SK-N-SH (cell line): Measurements from ENCODE around the gene CUX1. TPM values are rescaled to one million over a fixed set of nuclear protein-coding genes. Genes with fewer than 3 reads are reported as not detected.

Experiments used
- CTCF ChIA-PET: fragments of 300-600, 350-600 bp; formaldehyde crosslinking; extraction: SDS; loops from one replicate; lab custom pipeline; 2021; lab: Yijun Ruan, JAX
- POLR2A ChIA-PET: fragments of 350-600 bp; sonication (Branson Sonifier 250); formaldehyde crosslinking; extraction: SDS; loops from one replicate; lab custom pipeline; 2020; ENCODE audit warnings: antibody characterized with exemption, inconsistent platforms; lab: Yijun Ruan, JAX
- DNase-seq: peaks from one replicate; pipeline ENCODE4 v3.0.0; 2012
- H2AFZ ChIP-seq: fragments of 200-600 bp; sonication (generic); 2 replicates; pipeline ENCODE4 v1.8.1; 2016; ENCODE audit warnings: antibody characterized with exemption, mild to moderate bottlenecking, low read depth
- H3F3A ChIP-seq: fragments of 200-600 bp; sonication (generic); replicated peaks from 2 replicates; pipeline ENCODE3; 2016; ENCODE audit warnings: antibody characterized with exemption, mild to moderate bottlenecking; ENCODE audit not compliant: insufficient read depth
- H3K27ac ChIP-seq, 2 experiments: fragments of 200-500 bp in 1 of 2; fragments of 200-600 bp in 1 of 2; sonication (Bioruptor generic) in 1 of 2; sonication (generic), shearing (Covaris generic) in 1 of 2; 2 replicates each; pipeline versions ENCODE4 v1.5.1 to v1.6.1; 2014 to 2016; ENCODE audit warnings: low read depth in 2 of 2, inconsistent platforms in 1 of 2, low read length in 1 of 2, mild to moderate bottlenecking in 1 of 2, mixed read lengths in 1 of 2
- H3K27me3 ChIP-seq: fragments of 200-600 bp; sonication (generic), shearing (Covaris generic); 2 replicates; pipeline ENCODE4 v1.6.1; 2016; ENCODE audit warnings: mixed run types; ENCODE audit not compliant: insufficient read depth
- H3K36me3 ChIP-seq, 2 experiments: fragments of 200-500 bp in 1 of 2; fragments of 200-600 bp in 1 of 2; sonication (Bioruptor generic) in 1 of 2; sonication (generic) in 1 of 2; replicated peaks in 1 of 2; 2 replicates each; pipeline versions ENCODE3 to v1.5.1; 2014 to 2016; ENCODE audit warnings: low read length in 1 of 2, mild to moderate bottlenecking in 1 of 2; ENCODE audit not compliant: insufficient read depth in 2 of 2, control insufficient read depth in 1 of 2
- H3K4me1 ChIP-seq, 2 experiments: fragments of 200-500 bp in 1 of 2; fragments of 200-600 bp in 1 of 2; sonication (Bioruptor generic) in 1 of 2; sonication (generic), shearing (Covaris generic) in 1 of 2; 2 replicates each; pipeline versions ENCODE4 v1.5.1 to v1.6.1; 2014 to 2016; ENCODE audit warnings: low read depth in 1 of 2, low read length in 1 of 2, mixed run types in 1 of 2; ENCODE audit not compliant: insufficient read depth in 2 of 2, control insufficient read depth in 1 of 2
- H3K4me2 ChIP-seq: fragments of 200-600 bp; sonication (generic), shearing (Covaris generic); 2 replicates; pipeline ENCODE4 v1.6.1; 2017; ENCODE audit warnings: mixed run types
- H3K4me3 ChIP-seq, 2 experiments: fragments of 200-500 bp in 1 of 2; fragments of 200-600 bp in 1 of 2; sonication (Bioruptor generic) in 1 of 2; sonication (generic), shearing (Covaris generic) in 1 of 2; 2 replicates each; pipeline versions ENCODE4 v1.5.1 to v1.8.1; 2014 to 2016; ENCODE audit warnings: low read depth in 2 of 2, inconsistent platforms in 1 of 2, low read length in 1 of 2, mild to moderate bottlenecking in 1 of 2, mixed read lengths in 1 of 2, moderate library complexity in 1 of 2
- H3K79me2 ChIP-seq: fragments of 200-600 bp; sonication (generic); 2 replicates; pipeline ENCODE4 v1.8.1; 2017; ENCODE audit warnings: mild to moderate bottlenecking; ENCODE audit not compliant: insufficient read depth
- H3K9ac ChIP-seq: fragments of 200-600 bp; sonication (generic); 2 replicates; pipeline ENCODE4 v1.6.1; 2017; ENCODE audit warnings: mixed run types
- H3K9me2 ChIP-seq: fragments of 200-600 bp; sonication (generic); 2 replicates; pipeline ENCODE4 v1.6.1; 2017; ENCODE audit warnings: mixed run types
- H3K9me3 ChIP-seq: fragments of 200-600 bp; sonication (generic); 2 replicates; pipeline ENCODE4 v1.6.1; 2017; ENCODE audit warnings: mixed run types, mild to moderate bottlenecking, moderate library complexity
- H4K20me1 ChIP-seq: fragments of 200-600 bp; sonication (generic); 2 replicates; pipeline ENCODE4 v1.6.1; 2017; ENCODE audit warnings: mild to moderate bottlenecking, mixed run types; ENCODE audit not compliant: insufficient read depth
- CHD2 ChIP-seq: fragments of 150-350 bp; IDR thresholded peaks from 2 replicates; pipeline ENCODE4 v1.6.1; 2018; ENCODE audit warnings: low read length; ENCODE audit not compliant: partially characterized antibody
- FOXJ3 ChIP-seq: sonication (generic); formaldehyde crosslinking; IDR thresholded peaks from 2 replicates; pipeline ENCODE4 v1.5.1; 2020; ENCODE audit warnings: mild to moderate bottlenecking, missing genetic modification reagents
- FOXM1 ChIP-seq: IDR thresholded peaks from 2 replicates; pipeline ENCODE4 v1.4.0; 2012; ENCODE audit warnings: low read depth, mild to moderate bottlenecking
- GABPA ChIP-seq: IDR thresholded peaks from 2 replicates; pipeline ENCODE4 v1.4.0; 2012; ENCODE audit warnings: low read depth, mild to moderate bottlenecking
- IRF3 ChIP-seq: fragments of 150-350 bp; IDR thresholded peaks from 2 replicates; pipeline ENCODE4 v1.6.1; 2016; ENCODE audit warnings: mild to moderate bottlenecking, low read depth, low read length
- MEF2A ChIP-seq: IDR thresholded peaks from 2 replicates; pipeline ENCODE4 v1.4.0; 2012; ENCODE audit warnings: low read depth, borderline replicate concordance
- NFIC ChIP-seq: IDR thresholded peaks from 2 replicates; pipeline ENCODE4 v1.4.0; 2012; ENCODE audit warnings: borderline replicate concordance
- RXRA ChIP-seq: IDR thresholded peaks from 2 replicates; pipeline ENCODE4 v1.4.0; 2012; ENCODE audit warnings: low read depth, mild to moderate bottlenecking, borderline replicate concordance
- SIN3A ChIP-seq: IDR thresholded peaks from 2 replicates; pipeline ENCODE4 v1.6.1; 2012; ENCODE audit warnings: low read depth, mild to moderate bottlenecking, low read length, moderate library complexity, borderline replicate concordance
- SMC3 ChIP-seq: IDR thresholded peaks from 2 replicates; pipeline ENCODE4 v1.6.1; 2012; ENCODE audit warnings: low read depth, low read length, improper control_type of control experiment
- TCF12 ChIP-seq: IDR thresholded peaks from 2 replicates; pipeline ENCODE4 v1.4.0; 2012
- TEAD4 ChIP-seq: IDR thresholded peaks from 2 replicates; pipeline ENCODE4 v1.4.0; 2012; ENCODE audit warnings: mild to moderate bottlenecking, borderline replicate concordance; ENCODE audit not compliant: insufficient read depth
- YY1 ChIP-seq: IDR thresholded peaks from 2 replicates; pipeline ENCODE4 v1.4.0; 2012; ENCODE audit warnings: low read depth, mild to moderate bottlenecking
- ZBTB33 ChIP-seq: IDR thresholded peaks from 2 replicates; pipeline ENCODE4 v1.4.0; 2012; ENCODE audit warnings: low read depth, borderline replicate concordance
- WGBS: methylation state at CpG from one replicate; pipeline ENCODE4 v1.1.6; 2017; ENCODE audit warnings: low lambda C conversion rate; 5-methylcytosine and 5-hydroxymethylcytosine counted together
- polyA plus RNA-seq, 3 experiments: library from polyadenylated mRNA; depleted of rRNA; stranded (reverse); fragments of >200 nt; gene quantifications; 2 replicates each; pipeline ENCODE4 v1.2.3, GENCODE V29; 2012

Gene CUX1
- polyA plus RNA-seq, 1 of the 3 experiments (the other 2 are of a cell fraction): 68.6 TPM

DNA sequence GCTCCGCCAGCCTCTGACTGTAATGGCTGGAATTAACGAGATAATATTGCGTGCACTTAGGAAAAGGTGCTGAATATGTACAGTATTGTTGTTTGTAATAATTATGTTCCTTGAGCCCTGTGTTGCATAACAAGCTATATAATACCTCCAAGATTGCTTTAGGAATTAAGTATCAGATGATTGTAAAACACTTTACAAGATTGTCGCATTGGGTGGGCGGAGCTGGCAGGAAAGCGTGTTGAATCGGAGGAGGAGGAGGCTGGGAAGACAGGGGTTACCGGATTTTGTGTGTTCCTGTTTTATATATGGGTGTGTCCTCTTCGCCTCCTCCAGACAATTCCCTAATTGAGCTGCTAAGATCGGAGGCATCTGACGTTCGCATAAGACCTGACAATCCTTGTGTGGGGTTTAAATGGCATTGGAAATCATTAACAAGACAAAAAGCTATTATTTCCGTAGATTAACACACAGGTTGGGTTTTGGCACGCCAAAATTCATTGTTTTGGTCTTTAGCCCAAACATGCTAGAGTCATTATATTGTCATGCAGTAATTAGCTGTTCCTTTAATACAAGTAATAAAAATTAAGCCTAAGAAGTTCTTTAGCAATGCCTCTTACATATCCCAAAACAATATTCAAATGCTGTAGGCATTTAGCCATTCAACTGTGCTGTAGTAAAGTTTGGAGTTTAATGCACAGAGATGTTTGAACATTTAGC lies 276.3 kb downstream of the CUX1 start (continued):
- TF ChIP-seq TEAD4 (no peak), FOXM1 (no peak), RXRA (no peak), MEF2A (no peak)

- no peak for TF ChIP-seq YY1
- TF ChIP-seq GABPA: no peak
- no peak for TF ChIP-seq TEAD4
- Histone ChIP-seq H3K9ac (no peak overlapping the region), H3K4me3 (no peak overlapping the region), H3K27me3 (no peaks in the 10 kb centered on the region), H3K4me1 (peaks cover 0 to 9% of the 10 kb centered on the region in 2 experiments; a peak in 1 of 4 replicates), H3K36me3 (peaks cover 0 to 6% of the 10 kb centered on the region in 2 experiments), H3K9me3 (peaks cover under 1% of the 10 kb centered on the region; the same call in 1 of the 2 replicates), H3K9me2 (no peaks in the 10 kb centered on the region), H2AFZ (no peak overlapping the region), H4K20me1 (no peaks in the 10 kb centered on the region), H3F3A (no peaks in the 10 kb centered on the region), H3K79me2 (peaks cover 7% of the 10 kb centered on the region; the same call in 1 of the 2 replicates), H3K4me2 (no peak overlapping the region), H3K27ac (no peak overlapping the region)
- POLR2A ChIA-PET: no interaction called here
- CTCF ChIA-PET: no interaction called here
- WGBS: 96% methylated on average over 4 of the region's 4 CpGs
- DNase-seq: no peak
These were observed 276.9 kb downstream of the CUX1 start for GRCh38 chr7:102094316-102094650.

GRCh38 chr7:102095321-102096011 lies 278.0 kb downstream of the CUX1 start:
- no peaks in the 10 kb centered on the region for H3K27me3 ChIP-seq

DNA sequence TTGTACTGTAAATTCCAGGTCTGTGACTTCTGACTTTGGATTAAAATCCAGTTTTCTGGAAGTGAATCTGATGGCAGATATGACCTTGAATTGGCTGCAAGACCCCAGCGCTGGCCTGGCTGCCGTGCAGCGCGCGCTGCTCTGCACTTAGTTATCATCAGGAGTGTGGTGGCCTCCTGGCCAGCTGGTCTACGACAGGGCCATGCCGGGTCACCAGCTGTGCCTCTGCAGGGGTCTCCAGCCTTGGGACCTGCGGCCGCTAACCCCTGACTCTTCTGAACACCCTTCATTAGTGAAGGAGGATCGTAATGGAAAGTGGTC lies 278.5 kb downstream of the CUX1 start:
- no peaks in the 10 kb centered on the region for H3K79me2 ChIP-seq
- TF ChIP-seq ZBTB33 (no peak), SIN3A (no peak), MEF2A (no peak), GABPA (no peak), SMC3 (no peak), TCF12 (no peak), NFIC (no peak), IRF3 (no peak)
- TF ChIP-seq, all 33 proteins: peak for 0
- peak; percentile 53 for DNase-seq
- Histone ChIP-seq H3K27ac (no peak overlapping the region), H3K4me1 (peaks cover 0 to 9% of the 10 kb centered on the region in 2 experiments; a peak in 1 of 4 replicates), H2AFZ (no peak overlapping the region), H3K27me3 (no peaks in the 10 kb centered on the region), H3K9ac (no peak overlapping the region), H3K4me2 (no peak overlapping the region), H3K9me2 (no peaks in the 10 kb centered on the region), H4K20me1 (no peaks in the 10 kb centered on the region), H3K4me3 (no peak overlapping the region), H3F3A (no peaks in the 10 kb centered on the region), H3K9me3 (no peaks in the 10 kb centered on the region), H3K36me3 (peaks cover 6 to 10% of the 10 kb centered on the region in 2 experiments)
- ChIA-PET POLR2A (no interaction called here), CTCF (no interaction called here)
- 82% methylated on average over 10 of the region's 10 CpGs for WGBS

More at GRCh38 chr7:102095321-102096011, 278.0 kb downstream of the CUX1 start:
- Histone ChIP-seq H3K9me3 (no peaks in the 10 kb centered on the region), H3K9me2 (no peaks in the 10 kb centered on the region), H3K79me2 (peaks cover 3% of the 10 kb centered on the region; the same call in 1 of the 2 replicates), H3K4me2 (no peak overlapping the region), H3K4me1 (peaks cover 0 to 9% of the 10 kb centered on the region in 2 experiments; a peak in 1 of 4 replicates), H3K9ac (no peak overlapping the region), H4K20me1 (no peaks in the 10 kb centered on the region)
- CTCF ChIA-PET: no interaction called here
- DNase-seq: no peak
- 97% methylated on average over 15 of the region's 16 CpGs for WGBS
- peak; percentile 24; the same call in 1 of the 2 replicates for TF ChIP-seq FOXJ3 (CRISPR knock-in tag)
- TF ChIP-seq CHD2: no peak
- TF ChIP-seq NFIC: no peak
- TF ChIP-seq, all 33 proteins: peak for 1
- Histone ChIP-seq H2AFZ (no peak overlapping the region), H3K27ac (no peak overlapping the region), H3K36me3 (peaks cover 6% of the 10 kb centered on the region in 2 experiments), H3F3A (no peaks in the 10 kb centered on the region), H3K4me3 (no peak overlapping the region)
- POLR2A ChIA-PET: no interaction called here
